WTC11 (cell line): ENCODE results near the gene STX8. TPM values are rescaled to one million over a fixed set of nuclear protein-coding genes. Genes with fewer than 3 reads are reported as not detected.
A peak's percentile ranks its signal among the peaks of the same experiment; 100 is the strongest.

ENCODE experiments used
- ATAC-seq: fragments of 200-7000 bp; cut with Tn5 transposase; 2 replicates; pipeline ENCODE4 v1.10.0; 2021; ENCODE audit warnings: mild to moderate bottlenecking, moderate library complexity
- CTCF ChIA-PET: fragments of 300-600 bp; sonication (Branson Sonifier 250); formaldehyde crosslinking; loops from one replicate; lab custom pipeline; 2021; ENCODE audit warnings: antibody characterized with exemption; lab: Charles Lee
- POLR2A ChIA-PET: fragments of 350-600 bp; sonication (Branson Sonifier 250); formaldehyde crosslinking; loops from one replicate; lab custom pipeline; 2021; ENCODE audit warnings: antibody characterized with exemption; lab: Charles Lee
- DNase-seq: peaks from one replicate; pipeline ENCODE4 v3.0.0; 2021; ENCODE audit warnings: low spot score
- H3K27ac Mint-ChIP-seq: 2 replicates; pipeline ENCODE4 v1.8.0; 2021; ENCODE audit warnings: mixed read lengths
- H3K27me3 Mint-ChIP-seq: 2 replicates; pipeline ENCODE4 v1.8.0; 2021; ENCODE audit warnings: low read depth, mild to moderate bottlenecking, moderate library complexity, mixed read lengths
- H3K36me3 Mint-ChIP-seq: 2 replicates; pipeline ENCODE4 v1.8.0; 2021; ENCODE audit warnings: mixed read lengths
- H3K4me1 Mint-ChIP-seq: 2 replicates; pipeline ENCODE4 v1.8.0; 2022; ENCODE audit warnings: mixed read lengths
- H3K4me3 Mint-ChIP-seq: 2 replicates; pipeline ENCODE4 v1.8.0; 2021; ENCODE audit warnings: mild to moderate bottlenecking, moderate library complexity, mixed read lengths
- H3K9me3 Mint-ChIP-seq: 2 replicates; pipeline ENCODE4 v1.8.0; 2021; ENCODE audit warnings: mixed read lengths
- ATF3 ChIP-seq: sonication (generic); formaldehyde crosslinking; conservative IDR thresholded peaks from 2 replicates; pipeline ENCODE4 v1.8.1; 2022; ENCODE audit warnings: mild to moderate bottlenecking, missing genetic modification reagents
- CBFB ChIP-seq: sonication (generic); formaldehyde crosslinking; IDR thresholded peaks from 2 replicates; pipeline ENCODE4 v1.8.1; 2022; ENCODE audit warnings: mild to moderate bottlenecking, low read depth, missing genetic modification reagents
- CDX4 ChIP-seq: fragments of 250-450 bp; sonication (Bioruptor Pico); IDR thresholded peaks from 2 replicates; pipeline ENCODE4 v1.9.0; 2021; ENCODE audit warnings: moderate library complexity, mild to moderate bottlenecking, inconsistent platforms, borderline replicate concordance
- ELF4 ChIP-seq: sonication (generic); formaldehyde crosslinking; IDR thresholded peaks from 2 replicates; pipeline ENCODE4 v1.8.1; 2022; ENCODE audit warnings: low read depth, mild to moderate bottlenecking, moderate library complexity, missing genetic modification reagents
- ETV6 ChIP-seq: sonication (generic); formaldehyde crosslinking; IDR thresholded peaks from 2 replicates; pipeline ENCODE4 v1.8.1; 2022; ENCODE audit warnings: mild to moderate bottlenecking, missing genetic modification reagents
- HMGXB4 ChIP-seq: sonication (generic); formaldehyde crosslinking; IDR thresholded peaks from 2 replicates; pipeline ENCODE4 v1.8.1; 2023; ENCODE audit warnings: mild to moderate bottlenecking, moderate library complexity, missing genetic modification reagents
- IRF2 ChIP-seq: sonication (generic); formaldehyde crosslinking; IDR thresholded peaks from 2 replicates; pipeline ENCODE4 v1.8.0; 2022; ENCODE audit warnings: low read depth, missing genetic modification reagents, borderline replicate concordance
- MAX ChIP-seq: sonication (generic); formaldehyde crosslinking; IDR thresholded peaks from 2 replicates; pipeline ENCODE4 v1.8.0; 2022; ENCODE audit warnings: mild to moderate bottlenecking, missing genetic modification reagents
- MLX ChIP-seq: sonication (generic); formaldehyde crosslinking; IDR thresholded peaks from 2 replicates; pipeline ENCODE4 v1.8.1; 2023; ENCODE audit warnings: mild to moderate bottlenecking, missing genetic modification reagents, moderate library complexity
- NFYB ChIP-seq: sonication (generic); formaldehyde crosslinking; conservative IDR thresholded peaks from 2 replicates; pipeline ENCODE4 v1.8.0; 2022; ENCODE audit warnings: low read depth, missing genetic modification reagents
- NR1H2 ChIP-seq: sonication (generic); formaldehyde crosslinking; IDR thresholded peaks from 2 replicates; pipeline ENCODE4 v1.9.0; 2021; ENCODE audit warnings: mild to moderate bottlenecking, moderate library complexity, missing genetic modification reagents
- OVOL2 ChIP-seq: fragments of 250-450 bp; sonication (Bioruptor Pico); IDR thresholded peaks from 2 replicates; pipeline ENCODE4 v1.9.0; 2021; ENCODE audit warnings: mild to moderate bottlenecking, borderline replicate concordance
- PRRX2 ChIP-seq: fragments of 250-450 bp; sonication (Bioruptor Pico); IDR thresholded peaks from 2 replicates; pipeline ENCODE4 v1.8.0; 2021; ENCODE audit warnings: mild to moderate bottlenecking
- SOX15 ChIP-seq: fragments of 250-450 bp; sonication (Bioruptor Pico); IDR thresholded peaks from 2 replicates; pipeline ENCODE4 v1.9.0; 2021; ENCODE audit warnings: mild to moderate bottlenecking
- SP1 ChIP-seq: sonication (generic); formaldehyde crosslinking; conservative IDR thresholded peaks from 2 replicates; pipeline ENCODE4 v1.8.1; 2022; ENCODE audit warnings: missing genetic modification reagents
- STAT6 ChIP-seq: sonication (generic); formaldehyde crosslinking; conservative IDR thresholded peaks from 2 replicates; pipeline ENCODE4 v1.8.1; 2023; ENCODE audit warnings: mild to moderate bottlenecking, low read depth, missing genetic modification reagents, moderate library complexity
- TEAD1 ChIP-seq: sonication (generic); formaldehyde crosslinking; IDR thresholded peaks from 2 replicates; pipeline ENCODE4 v1.8.0; 2022; ENCODE audit warnings: mild to moderate bottlenecking, missing genetic modification reagents
- TP53 ChIP-seq: sonication (generic); formaldehyde crosslinking; IDR thresholded peaks from 2 replicates; pipeline ENCODE4 v1.8.1; 2023; ENCODE audit warnings: mild to moderate bottlenecking, missing genetic modification reagents
- ZNF138 ChIP-seq: sonication (generic); formaldehyde crosslinking; conservative IDR thresholded peaks from 2 replicates; pipeline ENCODE4 v1.8.1; 2022; ENCODE audit warnings: mild to moderate bottlenecking, moderate library complexity, missing genetic modification reagents
- ZNF219 ChIP-seq: sonication (generic); formaldehyde crosslinking; IDR thresholded peaks from 2 replicates; pipeline ENCODE4 v1.8.0; 2023; ENCODE audit warnings: missing genetic modification reagents, mild to moderate bottlenecking, borderline replicate concordance
- ZNF416 ChIP-seq: fragments of 250-450 bp; sonication (Bioruptor Pico); IDR thresholded peaks from 2 replicates; pipeline ENCODE4 v1.9.0; 2021; ENCODE audit warnings: mild to moderate bottlenecking, inconsistent platforms
- total RNA-seq: library from RNA; stranded (reverse); gene quantifications from 3 replicates; pipeline ENCODE4 v1.2.3, GENCODE V29; 2021

STX8 gene
- total RNA-seq, 1 experiment from 2014 or later, result 39.9 TPM

- Mint-ChIP-seq H3K27me3 (peaks cover 17% of the 10 kb centered on the region), H3K4me3 (peak overlapping the region; percentile 66), H3K27ac (no peak overlapping the region), H3K4me1 (peaks cover 42% of the 10 kb centered on the region), H3K9me3 (no peaks in the 10 kb centered on the region), H3K36me3 (no peaks in the 10 kb centered on the region)
- POLR2A ChIA-PET, result no interaction called here
- TF ChIP-seq NR1H2 (CRISPR knock-in tag) (no peak), ETV6 (CRISPR knock-in tag) (no peak), ATF3 (no peak), NFYB (CRISPR knock-in tag) (no peak), ZNF219 (CRISPR knock-in tag) (no peak), MAX (CRISPR knock-in tag) (peak; percentile 10; the same call in 1 of the 2 replicates), SP1 (0 out of 2 replicates have a peak, but pooled peaks have one; percentile 31), STAT6 (CRISPR knock-in tag) (no peak), ZNF138 (no peak)
- peak; percentile 56 for ATAC-seq
- CTCF ChIA-PET, result interaction anchor here (0.7 to 2.0 kb wide), 6 partner anchors 10 to 314 kb away, joined by 3 to 6 read pairs (median 4); no protein-coding TSS in a partner anchor
- peak; percentile 61 for DNase-seq
Measured at GRCh38 chr17:9239793-9240658, 335.6 kb downstream of the STX8 start.

- Mint-ChIP-seq H3K4me3 (peak overlapping the region; percentile 66), H3K36me3 (no peaks in the 10 kb centered on the region), H3K4me1 (peaks cover 39% of the 10 kb centered on the region), H3K27ac (no peak overlapping the region), H3K9me3 (no peaks in the 10 kb centered on the region), H3K27me3 (peaks cover 17% of the 10 kb centered on the region)
- TF ChIP-seq CBFB (CRISPR knock-in tag) (no peak), MAX (CRISPR knock-in tag) (peak; percentile 72; the same call in 1 of the 2 replicates), PRRX2 (no peak), SP1 (0 out of 2 replicates have a peak, but pooled peaks have one; percentile 0)
- ATAC-seq (peak; percentile 15), DNase-seq (no peak)
- ChIA-PET POLR2A (no interaction called here), CTCF (no interaction called here)
Measured at GRCh38 chr17:9239246-9239792, 336.3 kb downstream of the STX8 start.

GRCh38 chr17:9238340-9239245, 337.0 kb downstream of the STX8 start:
- CTCF ChIA-PET, result no interaction called here
- POLR2A ChIA-PET, result no interaction called here
- peaks cover 34% of the 10 kb centered on the region for H3K4me1 Mint-ChIP-seq
- TF ChIP-seq MLX (CRISPR knock-in tag), result no peak
- no peak for TF ChIP-seq MAX (CRISPR knock-in tag)
- TF ChIP-seq OVOL2, result no peak
- TF ChIP-seq ZNF138, result no peak
- no peak for TF ChIP-seq NFYB (CRISPR knock-in tag)
- no peak for TF ChIP-seq SOX15
- TF ChIP-seq TEAD1 (CRISPR knock-in tag), result no peak
- TF ChIP-seq CDX4, result no peak
- TF ChIP-seq TP53 (CRISPR knock-in tag), result no peak
- no peak for TF ChIP-seq HMGXB4 (CRISPR knock-in tag)
- TF ChIP-seq ZNF416, result no peak
- TF ChIP-seq IRF2 (CRISPR knock-in tag), result no peak
- TF ChIP-seq ELF4 (CRISPR knock-in tag), result no peak

More at GRCh38 chr17:9238340-9239245, 337.0 kb downstream of the STX8 start:
- ATAC-seq, result no peak
- H3K9me3 Mint-ChIP-seq, result no peaks in the 10 kb centered on the region
- peak overlapping the region; percentile 66 for H3K4me3 Mint-ChIP-seq
- H3K27me3 Mint-ChIP-seq, result peaks cover 17% of the 10 kb centered on the region
- H3K36me3 Mint-ChIP-seq, result no peaks in the 10 kb centered on the region
- H3K27ac Mint-ChIP-seq, result 0 out of 2 replicates have a peak overlapping the region, but pooled peaks have one; percentile 60
- DNase-seq, result no peak
